Adrenal gland (tissue), 5 donors: ENCODE measurements around the gene LTBP2.

Experiments
- POLR2A ChIP-seq, 2 donors: fragments of 450-650 bp; IDR thresholded peaks; one replicate each; pipeline ENCODE4 v1.6.1; 2017; ENCODE audit warnings: antibody characterized with exemption in 2 of 2, mild to moderate bottlenecking in 2 of 2, moderate library complexity in 1 of 2
- TF ChIP-seq, protein P1 (sequence below), 6 experiments: fragments of 450-650 bp in 4 of 6; fragments of 200-600 bp in 2 of 6; sonication (generic) in 1 of 6; IDR thresholded peaks; 1 replicate in 5 of 6; 2 replicates in 1 of 6; pipeline versions ENCODE4 v1.5.1 to v1.8.0; 2016 to 2021; ENCODE audit warnings: antibody characterized with exemption in 6 of 6, mild to moderate bottlenecking in 2 of 6, moderate library complexity in 1 of 6
- donor health status: DM: no; HTN: no; CAD: no.

DNA sequence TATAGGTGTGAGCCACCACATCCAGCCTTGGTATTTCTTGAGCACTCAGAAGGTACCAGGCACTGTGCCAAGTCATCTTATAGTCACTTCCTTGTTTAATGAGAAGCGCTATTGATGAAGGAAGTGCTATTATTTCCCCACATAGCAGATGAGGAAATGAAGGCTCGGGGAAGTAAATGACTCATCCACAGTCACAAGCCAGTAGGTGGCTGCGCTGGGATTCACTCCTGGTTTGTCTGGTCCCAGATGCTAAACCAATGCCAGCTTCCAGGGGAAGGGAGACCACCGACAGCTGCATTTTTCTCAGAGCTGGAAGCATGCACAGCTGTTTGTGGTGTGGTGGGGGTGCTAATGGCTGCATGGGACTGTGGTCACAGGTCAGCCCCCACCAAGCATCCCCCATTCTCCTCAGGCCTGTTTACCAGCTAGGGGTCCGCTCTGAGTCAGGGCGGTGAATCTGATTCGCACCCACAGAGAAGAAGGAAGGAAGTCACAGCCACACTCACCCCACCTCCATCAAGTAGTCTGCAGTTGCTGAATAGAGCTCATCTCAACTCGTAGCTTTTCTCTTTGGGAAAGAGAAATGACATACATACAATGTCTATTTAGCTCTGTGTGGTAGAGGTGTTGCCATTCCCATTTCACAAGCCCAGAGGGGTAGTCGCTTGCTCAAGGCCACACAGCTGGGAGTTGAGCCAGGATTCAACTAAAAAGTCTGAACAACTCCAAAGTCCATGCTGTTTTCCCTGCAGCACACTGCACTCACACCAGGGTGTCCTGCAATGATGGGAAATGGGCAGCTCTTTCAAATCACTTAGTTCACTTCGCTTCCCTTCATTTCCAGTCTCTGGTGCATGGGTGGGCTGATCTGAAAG lies 6.3 kb upstream of the LTBP2 start:
- TF ChIP-seq, protein P1, sequence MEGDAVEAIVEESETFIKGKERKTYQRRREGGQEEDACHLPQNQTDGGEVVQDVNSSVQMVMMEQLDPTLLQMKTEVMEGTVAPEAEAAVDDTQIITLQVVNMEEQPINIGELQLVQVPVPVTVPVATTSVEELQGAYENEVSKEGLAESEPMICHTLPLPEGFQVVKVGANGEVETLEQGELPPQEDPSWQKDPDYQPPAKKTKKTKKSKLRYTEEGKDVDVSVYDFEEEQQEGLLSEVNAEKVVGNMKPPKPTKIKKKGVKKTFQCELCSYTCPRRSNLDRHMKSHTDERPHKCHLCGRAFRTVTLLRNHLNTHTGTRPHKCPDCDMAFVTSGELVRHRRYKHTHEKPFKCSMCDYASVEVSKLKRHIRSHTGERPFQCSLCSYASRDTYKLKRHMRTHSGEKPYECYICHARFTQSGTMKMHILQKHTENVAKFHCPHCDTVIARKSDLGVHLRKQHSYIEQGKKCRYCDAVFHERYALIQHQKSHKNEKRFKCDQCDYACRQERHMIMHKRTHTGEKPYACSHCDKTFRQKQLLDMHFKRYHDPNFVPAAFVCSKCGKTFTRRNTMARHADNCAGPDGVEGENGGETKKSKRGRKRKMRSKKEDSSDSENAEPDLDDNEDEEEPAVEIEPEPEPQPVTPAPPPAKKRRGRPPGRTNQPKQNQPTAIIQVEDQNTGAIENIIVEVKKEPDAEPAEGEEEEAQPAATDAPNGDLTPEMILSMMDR (IDR thresholded peaks at IDR 0.05): no peak
- TF ChIP-seq POLR2A (IDR thresholded peaks at IDR 0.05): no peak
